ENCODE measurements around the gene CFAP61.
"Not testable (repeated sequence)": the region's sequence is repeated elsewhere in the genome, so short reads cannot be mapped to it uniquely, and the experiment has no call there.

CFAP61 gene

GRCh38 chr20:20231528-20232298 is 179.4 kb downstream of the CFAP61 start:
- DNase-seq (ENCODE audit: low read depth in 2 of 2): no peak

- DNase-seq (ENCODE audit: low read depth in 2 of 2): no peak
Measured at GRCh38 chr20:20233041-20233514, 180.7 kb downstream of the CFAP61 start.

GRCh38 chr20:20235681-20236080 is 183.3 kb downstream of the CFAP61 start:
- no peak for DNase-seq (ENCODE audit: low read depth in 2 of 2)

- DNase-seq (ENCODE audit: low read depth in 2 of 2): no peak
Measured at GRCh38 chr20:20237093-20237959, 185.0 kb downstream of the CFAP61 start.

GRCh38 chr20:20241976-20242375 is 189.6 kb downstream of the CFAP61 start:
- no peak for DNase-seq (ENCODE audit: low read depth in 2 of 2)

GRCh38 chr20:20244384-20244783 is 192.1 kb downstream of the CFAP61 start:
- not testable (repeated sequence) for DNase-seq (ENCODE audit: low read depth in 2 of 2)

- no peak for DNase-seq (ENCODE audit: low read depth in 2 of 2)
Measured at GRCh38 chr20:20246996-20247633, 194.8 kb downstream of the CFAP61 start.

GRCh38 chr20:20248620-20249200 is 196.4 kb downstream of the CFAP61 start:
- DNase-seq (ENCODE audit: low read depth in 2 of 2): no peak

GRCh38 chr20:20251317-20251716 is 199.0 kb downstream of the CFAP61 start:
- DNase-seq (ENCODE audit: low read depth in 2 of 2): no peak

GRCh38 chr20:20251836-20252235 is 199.5 kb downstream of the CFAP61 start:
- no peak for DNase-seq (ENCODE audit: low read depth in 2 of 2)

- DNase-seq (ENCODE audit: low read depth in 2 of 2): no peak
Measured at GRCh38 chr20:20253039-20253743, 200.9 kb downstream of the CFAP61 start.

GRCh38 chr20:20253744-20254330 is 201.5 kb downstream of the CFAP61 start:
- no peak for DNase-seq (ENCODE audit: low read depth in 2 of 2)

GRCh38 chr20:20255099-20255498 is 202.8 kb downstream of the CFAP61 start:
- no peak for DNase-seq (ENCODE audit: low read depth in 2 of 2)

- no peak for DNase-seq (ENCODE audit: low read depth in 2 of 2)
Measured at GRCh38 chr20:20259533-20259932, 207.2 kb downstream of the CFAP61 start.

GRCh38 chr20:20261159-20261558 is 208.8 kb downstream of the CFAP61 start:
- no peak for DNase-seq (ENCODE audit: low read depth in 2 of 2)

GRCh38 chr20:20265210-20265609 is 212.9 kb downstream of the CFAP61 start:
- no peak for DNase-seq (ENCODE audit: low read depth in 2 of 2)

GRCh38 chr20:20266552-20266951 is 214.2 kb downstream of the CFAP61 start:
- DNase-seq (ENCODE audit: low read depth in 2 of 2): no peak

- DNase-seq (ENCODE audit: low read depth in 2 of 2): no peak
Measured at GRCh38 chr20:20267685-20268370, 215.5 kb downstream of the CFAP61 start.

GRCh38 chr20:20271271-20271670 is 218.9 kb downstream of the CFAP61 start:
- no peak for DNase-seq (ENCODE audit: low read depth in 2 of 2)

GRCh38 chr20:20272686-20273085 is 220.4 kb downstream of the CFAP61 start:
- no peak for DNase-seq (ENCODE audit: low read depth in 2 of 2)
